Measurements from ENCODE around the gene LRRC25.

LRRC25 gene

DNA sequence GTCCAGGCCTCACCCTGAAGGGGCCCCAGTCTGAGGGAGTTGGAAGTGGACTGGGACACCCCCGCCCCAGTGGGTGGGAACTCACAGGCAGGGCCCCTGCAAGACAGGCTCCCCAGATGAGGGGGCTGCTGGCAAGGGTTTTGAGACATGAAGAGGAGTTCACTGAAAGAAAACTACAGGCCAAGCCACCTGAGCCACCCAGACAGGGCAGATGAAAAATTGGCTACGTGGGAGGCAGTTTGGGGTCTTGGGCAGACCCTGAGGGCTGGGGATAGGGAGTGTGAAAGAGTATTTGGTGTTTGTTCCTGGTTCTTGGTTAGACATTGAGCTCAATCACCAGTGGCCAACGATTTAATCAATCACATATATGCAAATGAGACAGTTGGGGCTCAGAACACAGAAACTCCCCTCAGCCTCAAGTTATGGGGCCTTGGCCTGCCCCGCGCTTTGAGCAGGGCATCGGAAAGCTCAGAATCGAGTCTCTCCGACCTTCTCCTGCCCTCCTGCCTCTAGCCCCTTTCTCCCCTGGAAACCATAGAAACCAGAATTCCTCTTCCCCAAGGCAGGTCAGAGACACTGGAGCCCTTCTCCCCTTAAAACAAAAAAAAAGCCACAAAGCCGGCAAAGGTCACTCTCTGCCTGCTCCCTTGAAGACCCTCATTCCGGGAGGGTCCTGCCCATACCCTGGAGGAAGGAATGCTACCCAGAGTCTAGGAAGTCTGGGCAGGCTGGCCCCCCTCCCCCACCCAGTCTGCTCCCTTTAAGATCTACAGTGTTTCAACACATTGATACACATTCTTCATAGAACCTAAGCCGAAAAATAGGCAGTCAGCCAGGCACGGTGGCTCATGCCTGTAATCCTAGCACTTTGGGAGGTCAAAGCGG is 41.8 kb upstream of the LRRC25 start:
- TF ChIP-seq POLR2A (IDR thresholded peaks at IDR 0.05; ENCODE audit: low read depth, low read length), result no peak
- DNase-seq (ENCODE audit: insufficient read length, low spot score) (no peak), FAIRE-seq (no peak)

DNA sequence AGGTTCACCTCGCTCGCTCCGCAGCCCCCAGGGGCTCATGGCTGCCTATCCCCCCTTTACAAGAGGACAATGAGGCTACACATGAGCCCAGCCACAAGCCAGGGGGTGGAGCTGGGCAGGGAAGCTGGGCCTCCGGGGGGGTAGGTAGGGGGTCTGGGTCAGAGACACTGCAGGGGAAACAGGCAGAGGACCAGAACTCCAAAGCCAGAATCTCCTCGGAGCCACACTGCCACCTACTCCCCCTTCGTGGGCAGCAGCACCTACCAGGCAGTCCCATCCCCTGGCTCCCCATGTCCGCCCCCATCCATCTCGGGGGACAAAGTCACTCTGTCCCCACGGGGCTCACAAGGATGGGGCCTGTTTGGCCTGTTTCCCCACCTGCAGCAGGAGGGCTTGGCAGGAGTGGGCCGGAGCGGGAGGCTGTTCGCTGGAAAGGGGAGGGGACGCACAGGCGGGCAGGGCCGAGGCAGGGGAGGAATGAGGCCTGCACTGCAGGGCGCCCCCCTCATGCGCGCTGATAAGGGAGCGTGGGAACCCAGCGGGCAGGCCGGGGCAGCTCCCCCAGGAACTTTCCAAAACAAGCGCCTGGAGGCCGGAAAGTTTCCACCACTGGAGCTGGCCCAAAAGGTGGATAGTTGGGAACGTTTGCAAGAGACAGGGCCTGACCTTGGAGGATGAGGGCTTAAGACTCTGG is 41.1 kb upstream of the LRRC25 start:
- FAIRE-seq, result no peak
- TF ChIP-seq POLR2A (IDR thresholded peaks at IDR 0.05; ENCODE audit: low read depth, low read length), result no peak
- DNase-seq (ENCODE audit: insufficient read length, low spot score), result no peak

DNA sequence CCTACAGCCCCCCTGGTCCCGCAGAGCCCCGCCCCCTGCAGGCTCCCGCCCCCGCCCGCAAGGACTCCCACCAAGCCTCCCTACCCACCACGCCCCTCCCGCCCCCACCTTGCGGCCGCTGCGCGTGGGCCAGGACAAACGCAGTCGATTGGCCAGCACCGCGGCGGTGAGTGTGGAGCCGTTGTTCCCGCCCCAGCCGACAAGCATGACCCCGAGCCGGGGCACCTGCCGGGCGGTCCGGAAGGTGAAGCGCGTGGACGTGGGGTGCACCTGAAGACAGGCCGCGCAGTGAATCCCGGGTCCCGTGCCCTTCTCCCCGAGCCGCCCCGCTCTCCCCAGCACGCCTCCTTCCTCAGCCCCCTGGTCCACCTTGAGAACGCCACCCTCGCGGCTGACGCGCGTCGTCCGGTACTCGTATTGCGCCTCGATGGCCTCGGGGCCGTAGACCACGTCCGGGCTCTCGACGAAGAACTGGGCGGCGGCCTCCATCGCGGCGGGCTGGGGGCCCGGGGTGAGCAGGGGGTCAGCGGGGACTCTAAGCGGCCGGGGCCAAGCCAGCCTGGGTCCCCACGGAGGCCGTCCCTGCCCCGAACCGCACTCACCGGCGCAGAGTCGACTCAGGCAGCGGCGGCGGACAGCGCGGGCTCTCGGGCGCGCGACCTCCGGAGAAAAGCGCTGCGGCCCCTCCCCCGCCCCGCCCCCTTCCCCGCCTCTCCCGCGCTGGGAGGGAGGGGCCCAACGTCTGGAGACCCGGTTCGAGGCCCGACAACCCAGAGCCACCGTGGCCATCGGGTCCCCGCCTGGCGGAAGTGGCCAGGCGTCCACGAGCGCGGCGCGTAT is 40.3 kb upstream of the LRRC25 start, which contains the start of gene ISYNA1:
Gene ISYNA1 (minus strand): TSS at position 643 of the 840 bp plus-strand sequence. CDS start 154 bp downstream, at position 489.
- DNase-seq (ENCODE audit: insufficient read length, low spot score) (no peak), FAIRE-seq (no peak)
- 0 out of 2 replicates have a peak, but pooled peaks have one; percentile 10 for TF ChIP-seq POLR2A (IDR thresholded peaks at IDR 0.05; ENCODE audit: low read depth, low read length)

DNA sequence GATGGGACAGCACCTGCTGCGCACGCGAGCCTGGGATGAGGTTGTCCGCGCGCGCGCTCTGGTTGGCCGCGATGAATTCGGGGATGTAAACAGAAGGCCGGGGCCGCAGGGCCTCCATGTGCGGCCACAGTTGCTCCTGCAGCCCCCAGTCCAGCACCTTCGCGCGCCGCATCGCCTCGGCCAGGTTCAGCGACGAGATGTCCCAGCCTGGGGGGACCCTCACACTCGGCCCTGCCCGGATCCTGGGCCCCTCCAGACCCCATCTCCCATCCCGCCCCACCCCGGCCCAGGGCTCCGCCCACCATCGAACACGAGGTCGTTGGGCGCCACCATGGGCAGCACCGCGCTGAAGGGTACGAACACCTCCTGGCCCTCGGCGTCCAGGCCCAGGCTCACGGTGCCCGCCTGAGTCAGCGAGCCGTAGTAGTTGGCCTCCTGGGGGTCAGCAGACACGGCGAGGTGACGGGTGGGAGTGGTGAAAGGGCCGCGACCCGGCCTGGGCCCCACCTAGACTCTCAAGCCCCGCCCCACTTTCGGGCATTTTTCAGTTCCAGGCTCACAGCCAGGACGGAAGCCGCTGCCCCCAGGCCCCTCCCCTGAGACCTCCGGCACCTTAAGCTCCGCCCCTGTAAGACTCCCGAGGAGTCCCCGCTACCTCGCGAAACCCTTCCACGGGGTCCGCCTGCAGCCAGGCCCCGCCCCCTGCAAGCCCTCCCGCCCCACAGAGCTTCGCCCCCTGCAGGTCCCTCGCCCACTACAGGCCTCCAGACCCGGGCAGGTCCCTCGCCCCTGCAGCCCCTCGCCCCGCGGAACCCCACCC is 39.5 kb upstream of the LRRC25 start:
- TF ChIP-seq POLR2A (IDR thresholded peaks at IDR 0.05; ENCODE audit: low read depth, low read length), result no peak
- FAIRE-seq (no peak), DNase-seq (ENCODE audit: insufficient read length, low spot score) (peak; percentile 91)

DNA sequence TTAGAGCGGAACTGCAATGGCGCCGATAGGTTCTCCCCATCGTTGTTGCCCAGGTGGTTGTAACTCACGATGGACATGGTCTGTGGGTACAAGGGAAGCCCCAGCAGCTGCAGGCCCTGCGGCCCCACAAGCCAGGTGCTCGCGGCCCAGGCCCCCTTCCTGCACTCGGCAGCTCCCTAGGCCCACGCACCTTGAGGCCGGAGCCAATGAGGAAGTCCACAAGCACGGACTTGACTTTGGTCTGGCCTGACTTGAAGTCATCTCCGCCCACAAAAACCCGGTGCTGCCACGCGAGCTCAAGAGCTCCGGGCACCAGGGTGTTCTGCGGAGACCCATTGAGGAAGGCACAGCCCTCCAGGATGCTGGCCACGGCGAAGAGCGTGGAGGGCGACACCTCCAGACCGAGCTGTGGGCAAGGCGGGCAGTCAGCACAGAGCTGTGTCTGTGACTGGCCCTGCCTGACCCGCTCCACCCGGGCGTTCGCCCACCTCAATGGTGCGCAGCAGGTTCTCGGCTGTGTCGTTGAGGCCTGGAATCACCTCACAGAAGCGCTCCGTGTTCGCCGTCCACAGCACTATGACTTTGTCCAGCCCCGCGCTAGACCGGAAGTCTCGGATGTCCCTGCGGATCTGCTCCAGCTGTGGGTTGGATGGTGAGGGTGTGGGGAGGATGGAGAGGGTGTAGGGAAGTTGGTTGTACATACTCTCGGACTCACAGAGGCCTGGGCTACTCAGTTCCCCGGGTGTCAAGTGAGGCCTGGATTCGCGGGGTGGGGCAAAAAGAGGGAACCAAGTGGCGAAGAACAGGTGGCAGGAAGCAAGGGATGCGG is 38.6 kb upstream of the LRRC25 start:
- no peak for FAIRE-seq
- DNase-seq (ENCODE audit: insufficient read length, low spot score), result no peak
- no peak for TF ChIP-seq POLR2A (IDR thresholded peaks at IDR 0.05; ENCODE audit: low read depth, low read length)

DNA sequence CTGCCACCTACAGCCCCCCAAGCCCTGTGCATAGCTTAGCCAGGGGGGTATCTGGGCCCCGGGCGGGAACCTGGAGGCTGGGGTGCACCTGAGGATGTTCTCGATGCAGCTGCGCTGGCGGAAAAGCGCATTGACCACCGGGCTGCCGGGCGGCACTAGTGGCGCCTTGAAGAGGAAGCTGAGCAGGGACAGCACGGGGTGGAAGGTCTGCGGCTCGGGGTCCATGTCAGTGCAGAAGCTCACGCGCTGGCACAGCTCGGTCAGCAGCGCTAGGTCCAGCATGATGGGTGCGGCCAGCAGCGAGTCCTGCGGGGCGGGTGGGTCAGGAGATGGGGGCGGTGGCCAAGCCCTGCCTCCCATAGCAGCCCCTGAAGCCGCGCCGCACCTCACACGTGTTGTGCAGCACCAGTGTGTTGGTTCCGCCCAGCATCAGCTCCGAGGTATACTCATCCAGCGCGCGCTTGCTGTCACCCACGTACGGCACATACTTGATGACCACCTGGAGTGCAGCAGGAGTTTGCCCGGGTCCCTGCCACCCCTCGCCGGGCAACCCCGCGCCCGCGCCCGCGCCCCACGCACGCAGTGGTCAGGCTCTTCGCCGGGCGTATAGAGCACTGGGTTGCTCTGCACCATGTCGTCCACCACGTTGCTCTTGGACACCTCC is 37.9 kb upstream of the LRRC25 start:
- FAIRE-seq (no peak), DNase-seq (ENCODE audit: insufficient read length, low spot score) (no peak)
- TF ChIP-seq POLR2A (IDR thresholded peaks at IDR 0.05; ENCODE audit: low read depth, low read length), result no peak

DNA sequence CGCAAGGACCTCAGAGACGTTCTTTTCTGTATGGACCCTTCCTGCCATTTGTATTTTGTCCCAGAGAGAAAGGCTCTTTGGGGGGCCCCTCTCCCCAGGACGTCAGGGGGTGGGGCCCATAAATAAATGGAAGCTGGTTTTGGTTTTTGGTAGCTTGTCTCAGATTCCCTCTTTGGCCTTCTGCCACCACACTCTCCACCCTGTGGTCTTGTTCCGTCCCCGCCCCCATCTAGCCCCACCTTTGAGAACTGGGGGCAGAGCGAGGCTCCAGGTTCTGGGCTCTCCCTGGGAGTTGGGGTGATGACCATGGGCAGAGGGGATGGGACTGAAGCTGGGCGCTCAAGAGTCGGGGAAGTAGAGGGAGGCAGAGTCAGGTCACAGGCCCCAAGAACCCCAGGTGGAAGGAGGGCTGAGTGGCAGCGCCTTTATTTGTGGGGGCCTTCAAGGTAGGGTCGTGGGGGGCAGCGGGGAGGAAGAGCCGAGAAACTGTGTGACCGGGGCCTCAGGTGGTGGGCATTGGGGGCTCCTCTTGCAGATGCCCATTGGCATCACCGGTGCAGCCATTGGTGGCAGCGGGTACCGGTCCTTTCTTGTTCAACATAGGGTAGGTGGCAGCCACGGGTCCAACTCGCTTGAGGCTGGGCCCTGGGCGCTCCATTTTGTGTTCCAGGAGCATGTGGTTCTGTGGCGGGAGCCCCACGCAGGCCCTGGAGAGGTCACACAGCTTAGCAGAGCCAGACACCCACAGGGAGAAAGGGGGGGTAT is 37.2 kb upstream of the LRRC25 start:
- no peak for TF ChIP-seq POLR2A (IDR thresholded peaks at IDR 0.05; ENCODE audit: low read depth, low read length)
- DNase-seq (ENCODE audit: insufficient read length, low spot score) (no peak), FAIRE-seq (no peak)

DNA sequence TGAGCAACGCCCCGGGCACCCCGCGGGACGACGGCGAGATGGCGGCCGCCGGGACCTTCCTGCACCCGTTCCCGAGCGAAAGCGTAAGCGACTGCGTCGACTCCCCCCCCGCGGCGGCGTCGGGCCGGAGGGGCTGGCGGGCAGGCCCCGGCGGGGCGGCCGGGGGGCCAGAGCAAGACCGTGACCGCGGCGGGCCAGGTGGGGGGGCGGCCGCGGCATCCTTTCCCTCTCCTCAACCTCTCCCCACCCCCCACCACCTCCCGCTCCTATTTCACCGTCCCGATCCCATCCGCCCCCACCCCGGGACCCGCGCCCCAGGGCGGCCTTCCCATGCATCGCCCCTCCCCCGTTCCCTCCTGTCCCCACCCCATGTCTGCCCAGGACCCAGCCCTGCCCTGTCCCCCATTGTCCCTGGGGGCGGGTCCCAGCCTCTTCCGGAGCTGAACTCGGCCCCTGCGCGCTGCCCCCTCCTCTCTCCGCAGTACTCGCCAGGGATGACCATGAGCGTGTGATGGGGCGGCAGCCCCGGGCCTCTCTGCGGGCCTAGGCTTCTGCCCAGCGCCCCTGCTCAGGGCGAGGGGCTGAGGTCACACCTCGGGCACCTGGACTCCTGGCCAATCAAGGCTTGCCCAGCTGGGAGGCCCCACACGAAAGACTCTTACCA is 36.4 kb upstream of the LRRC25 start:
- no peak for FAIRE-seq
- DNase-seq (ENCODE audit: insufficient read length, low spot score), result no peak

DNA sequence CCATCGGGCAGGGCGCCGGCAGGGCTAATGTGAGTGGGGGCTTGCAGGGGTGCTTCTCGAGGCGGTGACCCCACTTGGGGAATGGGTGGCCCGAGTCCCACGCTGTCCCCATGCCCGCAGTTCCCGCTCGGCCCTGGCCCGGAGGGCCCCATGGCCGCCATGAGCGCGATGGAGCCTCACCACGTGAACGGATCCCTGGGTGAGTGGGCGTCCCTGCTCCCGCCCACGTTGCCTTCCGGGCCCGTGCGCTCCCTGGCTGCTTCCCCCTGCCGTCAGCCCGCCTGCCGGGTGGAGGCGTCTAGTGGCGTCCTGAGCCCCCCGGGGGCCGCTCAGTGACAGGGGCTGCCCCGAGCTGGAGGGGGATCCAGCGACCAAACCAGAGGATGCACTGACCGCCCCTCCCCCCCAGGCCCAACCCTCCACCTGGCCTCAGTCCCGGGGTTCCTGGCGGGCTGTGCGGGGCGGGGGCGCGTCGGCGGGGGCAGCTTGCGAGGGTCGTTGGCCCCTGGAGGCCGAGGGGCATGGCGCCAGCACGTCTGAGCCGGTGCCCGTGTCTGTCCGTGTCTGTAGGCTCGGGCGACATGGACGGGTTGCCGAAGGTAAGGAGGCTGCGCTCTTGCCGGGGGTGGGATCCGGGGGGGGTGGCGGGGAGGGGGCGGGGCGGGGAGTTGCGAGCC is 35.7 kb upstream of the LRRC25 start:
- no peak for DNase-seq (ENCODE audit: insufficient read length, low spot score)
- TF ChIP-seq POLR2A (IDR thresholded peaks at IDR 0.05; ENCODE audit: low read depth, low read length), result no peak
- FAIRE-seq, result no peak

More for the DNA sequence above, 36.4 kb upstream of the LRRC25 start:
- TF ChIP-seq POLR2A (IDR thresholded peaks at IDR 0.05; ENCODE audit: low read depth, low read length), result no peak
